ENCODE data around the gene KCNQ1. TPM values are rescaled to one million over a fixed set of nuclear protein-coding genes. Genes with fewer than 3 reads are reported as not detected.

Gene KCNQ1
- total and polyA plus RNA-seq, 2 experiments from 2014 or later = 0.45 to 0.87 TPM

DNA sequence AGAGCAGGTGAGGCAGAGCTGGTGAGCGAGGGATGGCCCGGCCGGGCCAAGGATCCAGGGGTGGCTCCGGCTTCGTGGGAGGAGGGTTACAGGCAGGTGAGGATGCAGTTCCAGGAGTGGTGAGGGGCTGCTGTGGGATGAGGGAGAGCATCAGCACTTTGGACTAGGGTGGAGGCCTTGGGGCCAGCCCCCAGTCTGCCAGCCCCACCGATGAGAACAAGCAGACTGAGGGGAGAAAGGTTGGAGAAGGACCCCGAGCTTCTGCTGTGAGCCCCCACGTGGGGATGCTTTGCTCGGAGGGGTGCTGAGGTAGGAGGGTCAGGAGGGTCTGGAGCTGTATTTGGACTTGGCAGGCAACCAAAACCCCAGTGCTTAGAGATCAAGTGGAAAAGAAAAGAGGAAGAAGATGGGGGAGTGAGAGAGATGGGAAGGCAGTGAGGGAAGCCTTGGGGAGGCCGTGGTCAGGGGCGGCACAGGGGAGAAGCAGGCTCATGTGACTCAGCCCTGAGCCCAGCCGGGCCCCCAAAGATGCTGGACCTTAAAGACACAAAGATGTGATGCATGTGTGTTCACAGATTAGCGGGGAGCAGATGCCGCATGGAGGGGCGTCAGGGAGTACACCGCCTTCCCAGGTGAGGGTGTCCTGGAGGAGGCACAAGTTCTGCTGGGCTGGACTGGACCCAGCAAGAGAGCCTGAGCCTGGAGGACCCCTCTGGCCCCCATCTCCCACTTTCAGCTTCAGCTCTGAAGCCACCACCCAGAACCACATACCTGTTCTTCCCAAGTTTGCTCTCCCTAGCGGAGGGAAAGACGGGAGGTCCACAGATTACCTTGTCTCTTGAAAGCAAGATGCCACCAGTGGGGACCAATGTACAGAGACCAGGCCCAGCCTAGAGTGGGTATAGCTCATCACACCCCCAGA lies 349.5 kb downstream of the KCNQ1 start:
- peaks cover 9% of the 10 kb centered on the region for H3K9me3 Mint-ChIP-seq
- peaks cover 3% of the 10 kb centered on the region; the same call in 2 of the 3 replicates for H3K36me3 Mint-ChIP-seq (ENCODE audit: low read depth)
- Histone ChIP-seq H3K4me1 (ENCODE audit: insufficient read depth) (no peaks in the 10 kb centered on the region; the same call in 1 of the 2 replicates), H3K27me3 (ENCODE audit: insufficient read depth) (peaks cover 29% of the 10 kb centered on the region), H3K9me2 (ENCODE audit: insufficient read depth) (no peaks in the 10 kb centered on the region), H3K4me3 (no peak overlapping the region), H3K79me2 (replicated peaks; ENCODE audit: insufficient read depth) (no peaks in the 10 kb centered on the region), H3F3A (replicated peaks; ENCODE audit: low read depth) (no peaks in the 10 kb centered on the region), H3K27ac (ENCODE audit: low read depth) (no peak overlapping the region), H4K20me1 (replicated peaks; ENCODE audit: insufficient read depth) (no peaks in the 10 kb centered on the region), H2AFZ (no peak overlapping the region), H3K36me3 (ENCODE audit: insufficient read depth) (no peaks in the 10 kb centered on the region), H3K4me2 (no peak overlapping the region)
- no peak for TF ChIP-seq EZH2phosphoT487 (IDR thresholded peaks at IDR 0.05; ENCODE audit: unreplicated experiment)
- TF ChIP-seq, protein P1, sequence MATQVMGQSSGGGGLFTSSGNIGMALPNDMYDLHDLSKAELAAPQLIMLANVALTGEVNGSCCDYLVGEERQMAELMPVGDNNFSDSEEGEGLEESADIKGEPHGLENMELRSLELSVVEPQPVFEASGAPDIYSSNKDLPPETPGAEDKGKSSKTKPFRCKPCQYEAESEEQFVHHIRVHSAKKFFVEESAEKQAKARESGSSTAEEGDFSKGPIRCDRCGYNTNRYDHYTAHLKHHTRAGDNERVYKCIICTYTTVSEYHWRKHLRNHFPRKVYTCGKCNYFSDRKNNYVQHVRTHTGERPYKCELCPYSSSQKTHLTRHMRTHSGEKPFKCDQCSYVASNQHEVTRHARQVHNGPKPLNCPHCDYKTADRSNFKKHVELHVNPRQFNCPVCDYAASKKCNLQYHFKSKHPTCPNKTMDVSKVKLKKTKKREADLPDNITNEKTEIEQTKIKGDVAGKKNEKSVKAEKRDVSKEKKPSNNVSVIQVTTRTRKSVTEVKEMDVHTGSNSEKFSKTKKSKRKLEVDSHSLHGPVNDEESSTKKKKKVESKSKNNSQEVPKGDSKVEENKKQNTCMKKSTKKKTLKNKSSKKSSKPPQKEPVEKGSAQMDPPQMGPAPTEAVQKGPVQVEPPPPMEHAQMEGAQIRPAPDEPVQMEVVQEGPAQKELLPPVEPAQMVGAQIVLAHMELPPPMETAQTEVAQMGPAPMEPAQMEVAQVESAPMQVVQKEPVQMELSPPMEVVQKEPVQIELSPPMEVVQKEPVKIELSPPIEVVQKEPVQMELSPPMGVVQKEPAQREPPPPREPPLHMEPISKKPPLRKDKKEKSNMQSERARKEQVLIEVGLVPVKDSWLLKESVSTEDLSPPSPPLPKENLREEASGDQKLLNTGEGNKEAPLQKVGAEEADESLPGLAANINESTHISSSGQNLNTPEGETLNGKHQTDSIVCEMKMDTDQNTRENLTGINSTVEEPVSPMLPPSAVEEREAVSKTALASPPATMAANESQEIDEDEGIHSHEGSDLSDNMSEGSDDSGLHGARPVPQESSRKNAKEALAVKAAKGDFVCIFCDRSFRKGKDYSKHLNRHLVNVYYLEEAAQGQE (IDR thresholded peaks at IDR 0.05; ENCODE audit: unreplicated experiment) = no peak
- no peak overlapping the region for H3K4me3 Mint-ChIP-seq
- H3K4me1 Mint-ChIP-seq = peaks cover 6% of the 10 kb centered on the region; the same call in 2 of the 3 replicates
- DNase-seq (ENCODE audit: low spot score) (no peak), ATAC-seq (no peak)
- peaks cover 56% of the 10 kb centered on the region for H3K27me3 Mint-ChIP-seq (ENCODE audit: insufficient read depth, low read depth, poor library complexity)
- H3K27ac Mint-ChIP-seq = no peak overlapping the region

DNA sequence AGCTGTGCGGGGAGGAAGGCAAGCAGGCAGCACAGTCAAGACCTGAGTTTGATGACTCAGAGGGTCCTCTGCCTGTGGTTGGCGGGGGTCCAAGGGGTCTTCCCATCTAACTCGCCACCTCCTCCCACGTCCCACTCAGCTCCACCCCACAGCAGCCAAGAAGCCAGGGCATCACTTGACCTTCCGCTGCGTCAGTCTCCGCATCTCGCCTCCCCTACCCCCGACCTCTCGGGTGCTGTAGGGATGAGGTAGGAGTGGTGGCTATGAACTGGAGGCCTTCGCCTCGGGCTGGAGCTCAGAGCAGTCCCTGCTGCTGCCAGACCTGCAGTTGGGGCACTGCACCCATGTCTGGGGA lies 350.1 kb downstream of the KCNQ1 start:
- Mint-ChIP-seq H3K27me3 (ENCODE audit: insufficient read depth, low read depth, poor library complexity) (peaks cover 52% of the 10 kb centered on the region), H3K27ac (no peak overlapping the region), H3K4me1 (peaks cover 6% of the 10 kb centered on the region; the same call in 2 of the 3 replicates), H3K9me3 (peaks cover 13% of the 10 kb centered on the region), H3K36me3 (ENCODE audit: low read depth) (peaks cover 4% of the 10 kb centered on the region; the same call in 2 of the 3 replicates), H3K4me3 (no peak overlapping the region)
- Histone ChIP-seq H3K4me3 (no peak overlapping the region), H3K27ac (ENCODE audit: low read depth) (no peak overlapping the region), H3F3A (replicated peaks; ENCODE audit: low read depth) (no peaks in the 10 kb centered on the region), H3K4me2 (no peak overlapping the region), H3K27me3 (ENCODE audit: insufficient read depth) (peaks cover 22% of the 10 kb centered on the region), H3K4me1 (ENCODE audit: insufficient read depth) (no peaks in the 10 kb centered on the region; the same call in 1 of the 2 replicates), H3K79me2 (replicated peaks; ENCODE audit: insufficient read depth) (no peaks in the 10 kb centered on the region), H3K9me2 (ENCODE audit: insufficient read depth) (no peaks in the 10 kb centered on the region), H2AFZ (no peak overlapping the region), H4K20me1 (replicated peaks; ENCODE audit: insufficient read depth) (no peaks in the 10 kb centered on the region), H3K36me3 (ENCODE audit: insufficient read depth) (no peaks in the 10 kb centered on the region)
- ATAC-seq (no peak), DNase-seq (ENCODE audit: low spot score) (no peak)
- TF ChIP-seq JUNB (IDR thresholded peaks at IDR 0.05; ENCODE audit: unreplicated experiment) (no peak), EZH2 (IDR thresholded peaks at IDR 0.05; ENCODE audit: low read depth, unreplicated experiment) (no peak), ZNF331 (CRISPR knock-in tag; IDR thresholded peaks at IDR 0.05; ENCODE audit: low read depth) (no peak)
- TF ChIP-seq, protein P1 (IDR thresholded peaks at IDR 0.05; ENCODE audit: unreplicated experiment) = no peak
- TF ChIP-seq, protein P2, sequence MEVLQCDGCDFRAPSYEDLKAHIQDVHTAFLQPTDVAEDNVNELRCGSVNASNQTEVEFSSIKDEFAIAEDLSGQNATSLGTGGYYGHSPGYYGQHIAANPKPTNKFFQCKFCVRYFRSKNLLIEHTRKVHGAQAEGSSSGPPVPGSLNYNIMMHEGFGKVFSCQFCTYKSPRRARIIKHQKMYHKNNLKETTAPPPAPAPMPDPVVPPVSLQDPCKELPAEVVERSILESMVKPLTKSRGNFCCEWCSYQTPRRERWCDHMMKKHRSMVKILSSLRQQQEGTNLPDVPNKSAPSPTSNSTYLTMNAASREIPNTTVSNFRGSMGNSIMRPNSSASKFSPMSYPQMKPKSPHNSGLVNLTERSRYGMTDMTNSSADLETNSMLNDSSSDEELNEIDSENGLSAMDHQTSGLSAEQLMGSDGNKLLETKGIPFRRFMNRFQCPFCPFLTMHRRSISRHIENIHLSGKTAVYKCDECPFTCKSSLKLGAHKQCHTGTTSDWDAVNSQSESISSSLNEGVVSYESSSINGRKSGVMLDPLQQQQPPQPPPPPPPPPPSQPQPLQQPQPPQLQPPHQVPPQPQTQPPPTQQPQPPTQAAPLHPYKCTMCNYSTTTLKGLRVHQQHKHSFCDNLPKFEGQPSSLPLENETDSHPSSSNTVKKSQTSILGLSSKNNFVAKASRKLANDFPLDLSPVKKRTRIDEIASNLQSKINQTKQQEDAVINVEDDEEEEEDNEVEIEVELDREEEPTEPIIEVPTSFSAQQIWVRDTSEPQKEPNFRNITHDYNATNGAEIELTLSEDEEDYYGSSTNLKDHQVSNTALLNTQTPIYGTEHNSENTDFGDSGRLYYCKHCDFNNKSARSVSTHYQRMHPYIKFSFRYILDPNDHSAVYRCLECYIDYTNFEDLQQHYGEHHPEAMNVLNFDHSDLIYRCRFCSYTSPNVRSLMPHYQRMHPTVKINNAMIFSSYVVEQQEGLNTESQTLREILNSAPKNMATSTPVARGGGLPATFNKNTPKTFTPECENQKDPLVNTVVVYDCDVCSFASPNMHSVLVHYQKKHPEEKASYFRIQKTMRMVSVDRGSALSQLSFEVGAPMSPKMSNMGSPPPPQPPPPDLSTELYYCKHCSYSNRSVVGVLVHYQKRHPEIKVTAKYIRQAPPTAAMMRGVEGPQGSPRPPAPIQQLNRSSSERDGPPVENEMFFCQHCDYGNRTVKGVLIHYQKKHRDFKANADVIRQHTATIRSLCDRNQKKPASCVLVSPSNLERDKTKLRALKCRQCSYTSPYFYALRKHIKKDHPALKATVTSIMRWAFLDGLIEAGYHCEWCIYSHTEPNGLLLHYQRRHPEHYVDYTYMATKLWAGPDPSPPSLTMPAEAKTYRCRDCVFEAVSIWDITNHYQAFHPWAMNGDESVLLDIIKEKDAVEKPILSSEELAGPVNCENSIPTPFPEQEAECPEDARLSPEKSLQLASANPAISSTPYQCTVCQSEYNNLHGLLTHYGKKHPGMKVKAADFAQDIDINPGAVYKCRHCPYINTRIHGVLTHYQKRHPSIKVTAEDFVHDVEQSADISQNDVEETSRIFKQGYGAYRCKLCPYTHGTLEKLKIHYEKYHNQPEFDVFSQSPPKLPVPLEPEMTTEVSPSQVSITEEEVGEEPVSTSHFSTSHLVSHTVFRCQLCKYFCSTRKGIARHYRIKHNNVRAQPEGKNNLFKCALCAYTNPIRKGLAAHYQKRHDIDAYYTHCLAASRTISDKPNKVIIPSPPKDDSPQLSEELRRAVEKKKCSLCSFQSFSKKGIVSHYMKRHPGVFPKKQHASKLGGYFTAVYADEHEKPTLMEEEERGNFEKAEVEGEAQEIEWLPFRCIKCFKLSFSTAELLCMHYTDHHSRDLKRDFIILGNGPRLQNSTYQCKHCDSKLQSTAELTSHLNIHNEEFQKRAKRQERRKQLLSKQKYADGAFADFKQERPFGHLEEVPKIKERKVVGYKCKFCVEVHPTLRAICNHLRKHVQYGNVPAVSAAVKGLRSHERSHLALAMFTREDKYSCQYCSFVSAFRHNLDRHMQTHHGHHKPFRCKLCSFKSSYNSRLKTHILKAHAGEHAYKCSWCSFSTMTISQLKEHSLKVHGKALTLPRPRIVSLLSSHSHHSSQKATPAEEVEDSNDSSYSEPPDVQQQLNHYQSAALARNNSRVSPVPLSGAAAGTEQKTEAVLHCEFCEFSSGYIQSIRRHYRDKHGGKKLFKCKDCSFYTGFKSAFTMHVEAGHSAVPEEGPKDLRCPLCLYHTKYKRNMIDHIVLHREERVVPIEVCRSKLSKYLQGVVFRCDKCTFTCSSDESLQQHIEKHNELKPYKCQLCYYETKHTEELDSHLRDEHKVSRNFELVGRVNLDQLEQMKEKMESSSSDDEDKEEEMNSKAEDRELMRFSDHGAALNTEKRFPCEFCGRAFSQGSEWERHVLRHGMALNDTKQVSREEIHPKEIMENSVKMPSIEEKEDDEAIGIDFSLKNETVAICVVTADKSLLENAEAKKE (CRISPR knock-in tag; IDR thresholded peaks at IDR 0.05) = no peak

Measured in GM23338 (cell line).